ENCODE results near the gene SSR4. TPM values are rescaled to one million over a fixed set of nuclear protein-coding genes. Genes with fewer than 3 reads are reported as not detected.

Gene SSR4
- total RNA-seq, 2 donors from 2014 or later: 266 to 306 TPM

DNA sequence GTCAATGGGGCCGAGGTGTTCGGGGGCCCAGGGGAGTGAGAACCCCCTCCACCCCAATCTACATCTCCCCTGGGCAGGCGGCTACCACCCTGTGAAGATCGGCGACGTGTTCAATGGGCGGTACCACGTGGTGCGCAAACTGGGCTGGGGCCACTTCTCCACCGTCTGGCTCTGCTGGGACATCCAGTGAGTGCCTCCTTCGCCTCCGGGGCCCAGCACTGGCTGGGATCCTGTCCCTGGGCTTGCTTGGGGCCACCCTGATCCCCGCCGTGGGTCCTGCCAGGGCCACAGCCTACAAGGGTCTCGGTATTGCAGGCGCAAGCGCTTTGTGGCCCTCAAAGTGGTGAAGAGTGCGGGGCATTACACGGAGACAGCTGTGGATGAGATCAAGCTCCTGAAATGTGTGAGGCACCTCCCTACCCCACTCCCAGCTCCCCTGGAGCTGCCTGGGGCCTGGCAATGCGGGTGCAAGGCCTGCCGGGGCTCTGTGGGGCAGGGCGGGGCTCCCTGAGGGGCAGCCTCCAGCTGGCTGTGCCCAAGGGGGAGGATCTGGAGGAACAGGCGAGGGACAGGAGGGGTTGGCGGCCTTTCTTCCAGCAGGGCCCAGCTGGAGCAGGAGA lies 12.9 kb upstream of the SSR4 start:
- Mint-ChIP-seq H3K36me3 (no peaks in the 10 kb centered on the region), H3K9me3 (no peaks in the 10 kb centered on the region), H3K27me3 (peaks cover 0 to 8% of the 10 kb centered on the region in 2 donors), H3K4me3 (no peak overlapping the region), H3K4me1 (ENCODE audit: low read depth in 2 of 2) (peaks cover 0 to 10% of the 10 kb centered on the region in 2 donors), H3K27ac (no peak overlapping the region)
- no peak for ATAC-seq
- DNase-seq (ENCODE audit: low spot score): no peak

DNA sequence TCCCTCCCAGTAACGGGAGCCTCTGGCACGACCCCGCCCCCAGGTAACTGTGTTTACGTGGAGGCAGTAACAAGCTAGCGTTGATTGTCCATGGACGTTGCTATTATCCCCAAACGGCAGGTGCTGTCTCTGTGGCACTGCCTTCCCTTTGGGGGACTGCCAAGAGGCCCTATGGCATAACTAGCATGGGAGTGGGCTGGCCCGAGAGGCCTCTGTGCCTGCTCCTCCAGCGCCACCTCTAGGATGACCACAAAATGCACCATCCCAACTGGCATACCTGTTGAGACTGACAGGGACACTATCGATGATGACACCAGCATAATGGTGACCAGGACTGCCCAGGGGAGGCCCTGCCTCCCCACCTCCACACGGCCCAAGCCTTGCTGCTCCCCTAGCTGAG lies 12.2 kb upstream of the SSR4 start:
- Mint-ChIP-seq H3K36me3 (no peaks in the 10 kb centered on the region), H3K4me3 (no peak overlapping the region), H3K4me1 (ENCODE audit: low read depth in 2 of 2) (peaks cover 0 to 10% of the 10 kb centered on the region in 2 donors), H3K9me3 (no peaks in the 10 kb centered on the region), H3K27ac (no peak overlapping the region), H3K27me3 (peaks cover 0 to 8% of the 10 kb centered on the region in 2 donors)
- ATAC-seq (no peak), DNase-seq (ENCODE audit: low spot score) (no peak)

DNA sequence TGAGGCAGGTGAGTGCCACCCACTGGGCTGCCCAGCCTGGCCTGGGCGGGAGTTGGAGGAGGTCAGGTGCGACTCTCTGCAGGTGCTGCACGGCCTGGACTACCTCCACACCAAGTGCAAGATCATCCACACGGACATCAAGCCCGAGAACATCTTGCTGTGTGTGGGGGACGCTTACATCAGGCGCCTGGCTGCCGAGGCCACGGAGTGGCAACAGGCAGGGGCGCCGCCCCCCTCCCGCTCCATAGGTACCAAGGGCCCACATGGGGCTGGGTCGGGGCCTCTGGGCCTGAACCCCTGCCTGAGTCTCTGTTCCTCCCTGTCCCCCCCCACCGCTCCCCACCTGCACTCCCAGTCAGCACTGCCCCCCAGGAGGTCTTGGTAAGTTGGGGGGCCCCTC lies 11.6 kb upstream of the SSR4 start:
- no peak overlapping the region for H3K4me3 Mint-ChIP-seq
- no peaks in the 10 kb centered on the region for H3K36me3 Mint-ChIP-seq
- DNase-seq (ENCODE audit: low spot score) (no peak), ATAC-seq (no peak)
- H3K27ac Mint-ChIP-seq: no peak overlapping the region
- peaks cover 0 to 10% of the 10 kb centered on the region in 2 donors for H3K4me1 Mint-ChIP-seq (ENCODE audit: low read depth in 2 of 2)
- no peaks in the 10 kb centered on the region for H3K9me3 Mint-ChIP-seq
- H3K27me3 Mint-ChIP-seq: peaks cover 0 to 8% of the 10 kb centered on the region in 2 donors

DNA sequence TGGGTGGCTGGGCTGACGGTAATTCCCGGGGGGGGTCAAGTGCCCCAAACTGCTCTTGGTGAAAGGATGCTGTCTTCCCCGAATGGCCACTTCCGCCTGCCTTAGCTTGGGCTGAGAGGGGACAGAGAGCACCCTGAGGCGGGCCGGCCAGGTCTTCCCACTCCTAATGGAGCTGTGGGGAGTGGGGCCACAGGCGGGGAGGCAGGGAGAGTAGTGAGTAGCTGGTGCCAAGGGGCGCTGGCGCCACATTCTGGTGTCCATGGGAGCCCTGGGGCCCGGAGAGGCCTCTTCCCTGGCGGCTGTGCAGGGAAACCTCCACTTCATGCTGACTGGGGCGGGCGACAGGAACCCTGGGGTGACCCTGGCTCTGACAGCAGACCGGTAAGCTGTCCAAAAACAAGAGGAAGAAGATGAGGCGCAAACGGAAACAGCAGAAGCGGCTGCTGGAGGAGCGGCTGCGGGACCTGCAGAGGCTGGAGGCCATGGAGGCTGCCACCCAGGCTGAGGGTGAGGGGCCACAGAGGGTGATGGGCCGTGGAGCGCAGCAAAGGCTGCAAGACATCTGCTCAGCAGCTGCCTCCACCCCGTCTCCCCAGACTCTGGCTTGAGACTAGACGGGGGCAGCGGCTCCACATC lies 11.0 kb upstream of the SSR4 start:
- Mint-ChIP-seq H3K27ac (no peak overlapping the region), H3K27me3 (peaks cover 0 to 8% of the 10 kb centered on the region in 2 donors)

DNA sequence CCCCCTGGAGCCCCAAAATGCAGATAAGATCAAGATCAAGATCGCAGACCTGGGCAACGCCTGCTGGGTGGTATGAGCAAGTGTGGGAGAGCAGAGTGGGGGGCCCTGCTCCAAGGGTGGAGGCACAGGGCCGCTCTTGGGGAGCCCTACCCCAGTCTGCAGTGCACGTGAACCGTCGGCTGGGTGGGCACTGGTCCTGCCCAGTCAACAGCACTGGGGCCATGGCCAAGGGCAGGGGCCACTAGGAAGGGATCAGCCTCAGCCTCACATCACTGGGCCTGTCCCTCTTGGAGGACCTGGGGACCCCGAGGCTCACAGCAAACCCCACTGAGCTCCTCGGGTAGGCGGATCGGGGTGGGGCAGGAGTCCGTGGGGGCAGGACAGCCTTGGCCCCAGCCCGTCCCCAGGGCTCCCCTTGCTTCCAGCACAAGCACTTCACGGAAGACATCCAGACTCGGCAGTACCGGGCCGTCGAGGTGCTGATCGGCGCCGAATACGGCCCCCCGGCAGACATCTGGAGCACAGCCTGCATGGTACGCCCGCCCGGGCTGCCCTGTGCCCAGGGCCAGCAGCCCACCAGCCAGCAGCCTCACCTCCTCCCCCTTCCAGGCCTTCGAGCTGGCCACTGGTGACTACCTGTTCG lies 10.0 kb upstream of the SSR4 start:
- H3K36me3 Mint-ChIP-seq: no peaks in the 10 kb centered on the region
- peaks cover 0 to 12% of the 10 kb centered on the region in 2 donors for H3K4me1 Mint-ChIP-seq (ENCODE audit: low read depth in 2 of 2)
- DNase-seq (ENCODE audit: low spot score) (no peak), ATAC-seq (no peak)
- H3K9me3 Mint-ChIP-seq: no peaks in the 10 kb centered on the region
- H3K4me3 Mint-ChIP-seq: no peak overlapping the region
- H3K27me3 Mint-ChIP-seq: peaks cover 0 to 8% of the 10 kb centered on the region in 2 donors
- H3K27ac Mint-ChIP-seq: no peak overlapping the region

More for the DNA sequence above, 11.0 kb upstream of the SSR4 start:
- Mint-ChIP-seq H3K36me3 (no peaks in the 10 kb centered on the region), H3K4me1 (ENCODE audit: low read depth in 2 of 2) (peaks cover 0 to 10% of the 10 kb centered on the region in 2 donors), H3K4me3 (no peak overlapping the region), H3K9me3 (no peaks in the 10 kb centered on the region)
- no peak for DNase-seq (ENCODE audit: low spot score)
- no peak for ATAC-seq

DNA sequence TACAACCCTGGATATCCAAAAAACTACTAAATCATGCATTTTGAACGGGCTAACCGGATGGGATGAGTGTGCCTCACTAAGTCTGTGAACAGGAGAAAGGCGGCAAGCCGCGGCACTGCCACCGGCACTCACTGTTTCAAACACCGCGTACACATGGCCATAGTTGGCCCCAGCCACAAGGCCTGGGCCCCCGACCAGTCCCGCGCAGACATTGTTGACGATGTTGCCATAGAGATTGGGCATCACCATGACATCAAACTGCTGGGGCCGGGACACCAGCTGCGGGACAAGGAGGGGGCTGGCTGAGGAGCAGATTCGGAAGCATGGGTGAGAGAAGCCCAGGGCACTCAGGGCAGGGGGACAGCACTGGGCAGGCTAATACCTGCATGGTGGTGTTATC lies 7.8 kb upstream of the SSR4 start:
- peaks cover 0 to 8% of the 10 kb centered on the region in 2 donors for H3K4me1 Mint-ChIP-seq (ENCODE audit: low read depth in 2 of 2)
- H3K27me3 Mint-ChIP-seq: no peaks in the 10 kb centered on the region
- no peak overlapping the region for H3K4me3 Mint-ChIP-seq
- no peaks in the 10 kb centered on the region for H3K36me3 Mint-ChIP-seq
- H3K9me3 Mint-ChIP-seq: no peaks in the 10 kb centered on the region
- H3K27ac Mint-ChIP-seq: no peak overlapping the region
- DNase-seq (ENCODE audit: low spot score) (no peak), ATAC-seq (no peak)

DNA sequence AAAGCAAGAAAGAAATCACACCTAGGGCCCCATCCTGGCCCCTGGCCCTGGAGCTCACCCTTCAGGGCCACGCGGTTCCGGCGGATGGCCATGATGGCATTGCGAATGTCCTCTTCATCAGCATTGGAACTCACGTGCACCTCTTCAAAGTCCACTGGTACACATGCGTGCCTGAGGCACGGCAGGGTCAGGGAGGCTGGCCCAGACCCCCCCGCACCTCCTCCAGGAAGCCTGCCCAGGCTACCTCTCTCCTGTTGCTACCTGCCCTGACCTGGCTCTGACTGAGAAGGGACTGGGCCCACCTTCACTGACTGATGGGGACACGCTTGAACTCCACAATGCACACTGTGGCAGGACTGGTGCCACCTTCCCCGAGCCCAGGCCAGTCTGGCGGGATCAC lies 4.8 kb upstream of the SSR4 start:
- H3K36me3 Mint-ChIP-seq: no peaks in the 10 kb centered on the region
- peaks cover 8 to 19% of the 10 kb centered on the region in 2 donors for H3K4me1 Mint-ChIP-seq (ENCODE audit: low read depth in 2 of 2)
- no peak overlapping the region for H3K4me3 Mint-ChIP-seq
- no peaks in the 10 kb centered on the region for H3K9me3 Mint-ChIP-seq
- no peak for ATAC-seq
- no peak overlapping the region for H3K27ac Mint-ChIP-seq
- DNase-seq (ENCODE audit: low spot score): no peak
- H3K27me3 Mint-ChIP-seq: no peaks in the 10 kb centered on the region

DNA sequence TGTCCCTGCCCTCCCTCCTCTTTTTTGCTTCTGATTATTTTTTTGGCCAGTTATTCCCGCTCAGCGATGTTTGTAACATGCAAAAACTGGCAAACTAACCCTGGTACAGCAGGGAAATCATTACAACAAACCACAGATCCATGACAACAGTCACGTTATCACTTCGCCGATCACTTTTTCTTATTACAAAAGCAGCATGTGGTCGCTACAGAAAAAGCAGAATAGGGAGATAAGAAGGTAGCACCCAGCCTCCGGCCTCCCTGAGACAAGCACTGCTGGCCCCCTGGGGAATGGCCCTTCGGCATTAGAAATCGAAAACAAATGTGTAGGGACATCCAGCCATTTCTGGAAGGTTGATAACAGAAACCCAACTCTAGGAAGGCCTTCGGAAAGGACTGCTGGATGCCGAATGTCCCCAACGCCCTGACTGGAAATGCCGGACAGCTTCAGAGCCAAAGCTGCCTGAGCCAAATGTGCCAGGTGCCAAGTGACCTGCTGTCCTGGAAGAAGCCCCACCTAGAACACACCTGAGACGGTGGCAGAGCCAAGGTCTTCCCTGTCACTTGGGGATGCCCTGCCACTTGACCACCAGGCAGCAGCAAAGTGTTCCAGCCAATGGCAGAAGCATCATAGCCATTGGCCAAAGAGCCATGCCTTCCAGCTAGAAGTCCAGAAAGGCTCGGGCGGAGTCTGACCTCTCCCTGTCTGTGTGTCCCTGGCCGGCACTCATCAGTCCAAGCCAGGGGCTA lies 3.2 kb upstream of the SSR4 start:
- DNase-seq (ENCODE audit: low spot score): no peak
- no peak overlapping the region for H3K27ac Mint-ChIP-seq
- no peaks in the 10 kb centered on the region for H3K9me3 Mint-ChIP-seq
- H3K36me3 Mint-ChIP-seq: no peaks in the 10 kb centered on the region
- H3K27me3 Mint-ChIP-seq: no peaks in the 10 kb centered on the region
- H3K4me3 Mint-ChIP-seq: peak overlapping the region; percentile 7
- no peak for ATAC-seq
- peaks cover 11 to 24% of the 10 kb centered on the region in 2 donors for H3K4me1 Mint-ChIP-seq (ENCODE audit: low read depth in 2 of 2)

DNA sequence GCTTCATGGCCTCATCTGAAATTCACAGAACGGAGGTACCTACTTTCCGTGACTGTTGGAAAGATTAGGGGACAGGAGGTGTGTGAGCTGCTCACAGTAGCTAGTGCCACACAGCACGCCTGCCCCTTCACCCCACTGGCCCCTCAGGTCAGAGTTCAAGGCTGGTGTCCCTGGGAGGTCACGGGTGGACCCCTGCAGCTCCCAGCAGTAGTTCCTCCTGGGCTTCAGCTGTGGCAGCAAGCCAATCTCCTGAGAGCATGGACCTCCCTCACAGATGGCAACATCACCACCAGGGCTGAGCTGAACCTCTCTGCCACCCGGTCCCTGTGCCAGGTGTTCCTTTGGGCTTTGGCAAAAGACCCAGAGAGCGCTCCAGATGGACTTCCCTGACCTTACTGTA lies 2.1 kb upstream of the SSR4 start:
- ATAC-seq (no peak), DNase-seq (ENCODE audit: low spot score) (no peak)
- H3K27me3 Mint-ChIP-seq: no peaks in the 10 kb centered on the region
- H3K4me3 Mint-ChIP-seq: peak overlapping the region; percentile 92
- H3K36me3 Mint-ChIP-seq: no peaks in the 10 kb centered on the region
- peak overlapping the region in 1 of 2 donors; percentile 88 for H3K27ac Mint-ChIP-seq
- peaks cover 14 to 24% of the 10 kb centered on the region in 2 donors for H3K4me1 Mint-ChIP-seq (ENCODE audit: low read depth in 2 of 2)
- no peaks in the 10 kb centered on the region for H3K9me3 Mint-ChIP-seq

DNA sequence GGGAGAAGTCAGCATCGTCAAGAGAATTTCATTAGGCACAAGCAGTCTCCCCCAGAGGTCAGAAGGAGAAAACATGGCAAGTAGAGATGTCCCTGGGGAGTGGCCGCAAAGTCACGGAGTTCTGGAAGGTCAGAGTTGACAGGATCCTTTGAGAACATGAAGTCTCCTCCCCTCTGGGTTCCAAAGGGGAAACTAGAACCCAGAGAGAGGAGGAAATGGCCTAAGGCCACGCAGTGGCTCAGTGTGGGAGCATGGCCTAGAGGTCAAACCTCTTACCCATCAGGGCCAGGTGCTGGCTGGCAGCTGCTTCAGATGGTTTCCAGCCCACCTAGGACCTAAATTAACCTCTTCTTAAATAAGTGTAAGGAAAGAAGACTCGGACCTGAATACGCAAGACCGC lies 1.2 kb upstream of the SSR4 start:
- ATAC-seq (no peak), DNase-seq (ENCODE audit: low spot score) (no peak)
- peak overlapping the region; percentile 88 to 89 for H3K27ac Mint-ChIP-seq
- no peaks in the 10 kb centered on the region for H3K9me3 Mint-ChIP-seq
- H3K4me1 Mint-ChIP-seq (ENCODE audit: low read depth in 2 of 2): peaks cover 14 to 24% of the 10 kb centered on the region in 2 donors
- no peaks in the 10 kb centered on the region for H3K27me3 Mint-ChIP-seq
- no peaks in the 10 kb centered on the region for H3K36me3 Mint-ChIP-seq
- peak overlapping the region; percentile 92 for H3K4me3 Mint-ChIP-seq

DNA sequence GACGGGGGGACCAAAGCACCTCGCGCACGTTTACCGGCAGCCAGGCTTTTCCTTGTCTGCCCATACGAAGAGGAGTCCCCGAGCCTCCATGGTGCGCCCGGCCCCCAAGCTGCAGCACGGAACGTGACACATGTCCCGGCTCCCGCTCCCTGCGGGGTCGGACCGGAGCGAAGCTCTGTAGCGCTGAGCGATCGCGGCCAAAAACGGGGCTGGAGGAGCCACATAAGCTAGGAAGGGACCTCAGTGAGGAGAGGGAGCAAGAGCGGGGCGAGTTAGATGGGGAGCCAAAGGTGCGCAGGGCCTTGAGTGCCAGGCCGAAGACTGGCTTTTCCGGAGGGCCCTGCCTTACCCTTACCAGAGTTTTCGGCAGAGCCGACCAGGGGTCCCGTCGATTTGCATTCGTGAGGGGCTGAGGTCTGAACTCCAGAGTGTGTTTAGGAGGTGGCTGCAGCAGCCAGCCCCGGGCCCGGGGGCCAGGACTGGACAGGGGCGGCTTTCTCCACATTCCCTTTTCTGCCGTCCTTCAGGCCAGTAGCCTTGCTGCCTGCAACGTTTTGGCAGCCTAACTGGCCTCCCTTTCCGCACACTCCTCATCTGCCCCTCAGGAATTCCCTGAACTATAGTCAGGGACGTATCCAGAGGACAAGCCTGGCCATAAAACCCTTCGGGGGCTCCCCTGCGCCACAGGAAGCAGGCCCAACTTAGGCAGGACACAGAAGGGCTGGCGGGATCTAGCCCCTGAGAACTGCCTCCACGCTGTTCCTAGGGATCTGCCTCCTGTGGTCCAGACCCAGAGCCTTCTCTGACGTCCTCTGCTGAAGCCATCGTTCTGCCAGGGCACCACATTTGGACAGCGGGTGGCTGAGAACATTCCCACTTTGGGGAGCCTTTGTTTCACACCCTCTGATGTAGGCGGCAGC lies 689 bp downstream of the SSR4 start:
- Mint-ChIP-seq H3K27ac (peak overlapping the region; percentile 88 to 89), H3K9me3 (no peaks in the 10 kb centered on the region), H3K36me3 (no peaks in the 10 kb centered on the region), H3K27me3 (no peaks in the 10 kb centered on the region), H3K4me1 (ENCODE audit: low read depth in 2 of 2) (peaks cover 14 to 21% of the 10 kb centered on the region in 2 donors), H3K4me3 (peak overlapping the region; percentile 92)
- ATAC-seq (peak in 1 of 2 donors; percentile 3), DNase-seq (ENCODE audit: low spot score) (no peak)

DNA sequence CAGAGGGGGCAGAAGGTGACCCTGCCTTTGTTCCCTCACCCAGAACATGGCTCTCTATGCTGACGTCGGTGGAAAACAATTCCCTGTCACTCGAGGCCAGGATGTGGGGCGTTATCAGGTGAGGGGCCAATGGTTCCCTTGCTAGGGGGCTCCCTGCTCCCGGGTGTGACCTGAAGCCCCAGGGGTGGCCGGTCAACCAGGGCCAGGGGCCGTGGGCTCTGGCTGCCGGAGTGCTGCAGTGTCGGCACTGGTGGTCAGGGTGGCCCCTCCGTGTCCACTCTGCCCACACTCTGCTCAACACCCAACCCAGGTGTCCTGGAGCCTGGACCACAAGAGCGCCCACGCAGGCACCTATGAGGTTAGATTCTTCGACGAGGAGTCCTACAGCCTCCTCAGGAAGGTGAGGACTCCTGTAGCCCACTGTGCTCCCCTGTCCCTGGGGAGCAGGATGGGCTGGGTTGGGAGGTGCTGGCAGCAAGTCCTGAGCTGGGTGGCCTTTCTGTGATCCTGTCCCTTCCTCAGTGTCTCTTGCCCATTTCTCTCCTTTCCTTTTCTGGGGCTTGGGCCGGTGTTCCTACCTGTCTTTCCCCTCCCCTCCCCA lies 3.0 kb downstream of the SSR4 start:
- ATAC-seq: no peak
- no peak overlapping the region for H3K27ac Mint-ChIP-seq
- no peaks in the 10 kb centered on the region for H3K27me3 Mint-ChIP-seq
- H3K36me3 Mint-ChIP-seq: no peaks in the 10 kb centered on the region
- peaks cover 13 to 14% of the 10 kb centered on the region in 2 donors for H3K4me1 Mint-ChIP-seq (ENCODE audit: low read depth in 2 of 2)
- no peak for DNase-seq (ENCODE audit: low spot score)
- no peak overlapping the region for H3K4me3 Mint-ChIP-seq
- no peaks in the 10 kb centered on the region for H3K9me3 Mint-ChIP-seq

DNA sequence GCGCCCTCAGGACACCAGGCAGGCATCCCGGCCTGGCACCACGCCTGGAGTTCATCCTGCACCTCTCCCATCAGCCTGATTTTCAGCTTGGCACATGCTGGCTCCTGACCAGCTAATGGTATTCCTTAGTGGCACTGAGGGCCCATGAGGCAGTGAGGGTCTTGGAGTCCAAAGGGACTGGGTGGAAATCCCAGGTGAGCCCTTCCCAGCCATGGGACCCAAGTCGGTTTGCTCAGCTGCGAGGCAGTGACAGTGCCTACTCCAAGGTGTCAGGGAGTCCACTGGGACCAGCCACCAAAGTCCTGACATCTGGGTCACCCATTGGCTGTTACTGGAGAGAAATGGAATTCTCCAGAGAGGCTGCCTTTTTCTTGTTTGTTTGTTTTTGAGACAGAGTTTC lies 4.9 kb downstream of the SSR4 start:
- no peak overlapping the region for H3K4me3 Mint-ChIP-seq
- DNase-seq (ENCODE audit: low spot score) (no peak), ATAC-seq (no peak)
- peaks cover 5 to 6% of the 10 kb centered on the region in 2 donors for H3K4me1 Mint-ChIP-seq (ENCODE audit: low read depth in 2 of 2)
- no peaks in the 10 kb centered on the region for H3K27me3 Mint-ChIP-seq
- H3K27ac Mint-ChIP-seq: no peak overlapping the region
- H3K36me3 Mint-ChIP-seq: no peaks in the 10 kb centered on the region
- H3K9me3 Mint-ChIP-seq: no peaks in the 10 kb centered on the region

Measured in natural killer cell treated with Interleukin-12 subunit alpha and Interleukin-12 subunit beta and Interleukin-15 and Interleukin-18, amount 100 ng/mL, for 72 hours (primary cell).